Mucosa of descending colon (tissue), 3 donors: ENCODE data around the gene PPP2R5C. TPM values are rescaled to one million over a fixed set of nuclear protein-coding genes. Genes with fewer than 3 reads are reported as not detected.
A peak's percentile ranks its signal among the peaks of the same experiment; 100 is the strongest.

Experiments used
- ATAC-seq: fragments of 200-7000 bp; cut with Tn5 transposase; one replicate; pipeline ENCODE4 v1.9.1; 2020; ENCODE audit warnings: mild to moderate bottlenecking, moderate library complexity
- DNase-seq, 3 donors: peaks; one replicate each; pipeline ENCODE4 v3.0.0-alpha.2; 2020
- H3K36me3 ChIP-seq: fragments of 200-600 bp; one replicate; pipeline ENCODE4 v1.8.0; 2021; ENCODE audit warnings: low read depth, mild to moderate bottlenecking
- H3K4me1 ChIP-seq: fragments of 200-600 bp; one replicate; pipeline ENCODE4 v1.8.0; 2021; ENCODE audit warnings: low read depth, mild to moderate bottlenecking
- H3K4me3 ChIP-seq: fragments of 200-600 bp; one replicate; pipeline ENCODE4 v1.8.0; 2021; ENCODE audit warnings: mild to moderate bottlenecking
- H3K9me3 ChIP-seq: fragments of 200-600 bp; one replicate; pipeline ENCODE4 v1.8.0; 2021; ENCODE audit warnings: mild to moderate bottlenecking
- CTCF ChIP-seq: fragments of 200-600 bp; IDR thresholded peaks from one replicate; pipeline ENCODE4 v1.8.0; 2022; ENCODE audit warnings: antibody characterized with exemption, mild to moderate bottlenecking
- intact Hi-C, 2 donors: fragments of 100-400 bp; cut with DNase I in 1 of 2; cut with micrococcal nuclease in 1 of 2; formaldehyde crosslinking; loops; one replicate each; pipeline versions ENCODE4 v1.11.0 to v1.11.1; 2022; cut with DNase I, micrococcal nuclease
- total RNA-seq, 3 donors: library from RNA; stranded (reverse); fragmentation: NEBNext Ultra II Directional in 2 of 3; extraction: Animal tissue kit (Norgen Biotek cat#: 25700) in 2 of 3; gene quantifications; one replicate each; pipeline versions ENCODE4 v1.2.1 to v1.2.4, GENCODE V29; 2021 to 2023
- donor health status: DM: no; HTN: no; CAD: no; lungs with moderate emphysema.
- donor health status: DM: no; HTN: no; CAD: no.
- donor health status: DM: no; HTN: yes; CAD: no.

PPP2R5C gene
- total RNA-seq, 3 donors from 2014 or later: 131 to 173 (median 160) TPM

- Histone ChIP-seq H3K4me3 (no peak overlapping the region), H3K4me1 (no peaks in the 10 kb centered on the region), H3K9me3 (no peaks in the 10 kb centered on the region), H3K36me3 (no peaks in the 10 kb centered on the region)
- ATAC-seq (peak; percentile 12), DNase-seq (no peak)
- intact Hi-C loops: no loop called here
- TF ChIP-seq CTCF: no peak
Observed at GRCh38 chr14:101820283-101820798, 58.8 kb downstream of the PPP2R5C start.

GRCh38 chr14:101821528-101821927 lies 60.0 kb downstream of the PPP2R5C start:
- ATAC-seq (peak; percentile 16), DNase-seq (no peak)
- Histone ChIP-seq H3K4me3 (no peak overlapping the region), H3K9me3 (no peaks in the 10 kb centered on the region), H3K4me1 (no peaks in the 10 kb centered on the region), H3K36me3 (no peaks in the 10 kb centered on the region)
- no peak for TF ChIP-seq CTCF
- intact Hi-C loops: no loop called here

GRCh38 chr14:101823066-101823465 lies 61.6 kb downstream of the PPP2R5C start:
- Histone ChIP-seq H3K9me3 (no peaks in the 10 kb centered on the region), H3K4me1 (no peaks in the 10 kb centered on the region), H3K36me3 (no peaks in the 10 kb centered on the region), H3K4me3 (no peak overlapping the region)
- no peak for DNase-seq
- ATAC-seq: no peak
- intact Hi-C loops: no loop called here
- TF ChIP-seq CTCF: no peak

GRCh38 chr14:101823511-101824120 lies 62.1 kb downstream of the PPP2R5C start:
- ATAC-seq (peak; percentile 56), DNase-seq (peak in 1 of 3 donors; percentile 48)
- Histone ChIP-seq H3K4me1 (no peaks in the 10 kb centered on the region), H3K36me3 (no peaks in the 10 kb centered on the region), H3K9me3 (no peaks in the 10 kb centered on the region), H3K4me3 (no peak overlapping the region)
- no peak for TF ChIP-seq CTCF
- intact Hi-C loops: no loop called here

- no peaks in the 10 kb centered on the region for H3K4me1 ChIP-seq
- peak; percentile 15 for ATAC-seq
Observed at GRCh38 chr14:101824339-101824727, 62.8 kb downstream of the PPP2R5C start.

More at GRCh38 chr14:101824339-101824727, 62.8 kb downstream of the PPP2R5C start:
- intact Hi-C loops: no loop called here
- DNase-seq: no peak
- no peak overlapping the region for H3K4me3 ChIP-seq
- H3K36me3 ChIP-seq: no peaks in the 10 kb centered on the region
- no peak for TF ChIP-seq CTCF
- no peaks in the 10 kb centered on the region for H3K9me3 ChIP-seq
